ENCODE measurements around the gene SLC7A7. TPM values are rescaled to one million over a fixed set of nuclear protein-coding genes. Genes with fewer than 3 reads are reported as not detected.

The SLC7A7 gene
- total and polyA plus RNA-seq, 10 of the 15 experiments (the other 5 are each of a cell fraction or from before 2014, with no cell fraction given) = 27.8 to 79.2 (median 50.8) TPM

GRCh38 chr14:22796087-22796707 is 19.0 kb downstream of the SLC7A7 start:
- Histone ChIP-seq H3K79me2 (ENCODE audit: control insufficient read depth, insufficient read depth, low read length) (peaks cover 37% of the 10 kb centered on the region), H2AFZ (ENCODE audit: control insufficient read depth, low read depth, low read length) (no peak overlapping the region), H3K4me3 (0 out of 2 replicates have a peak overlapping the region, but pooled peaks have one; percentile 6), H3K36me3 (ENCODE audit: control insufficient read depth in 2 of 2, insufficient read depth in 2 of 2, low read length in 1 of 2) (peaks cover 0 to 2% of the 10 kb centered on the region in 2 experiments; a peak in 2 of 4 replicates), H3K4me2 (ENCODE audit: control insufficient read depth, insufficient read depth) (peak overlapping the region; percentile 32), H3K9ac (ENCODE audit: control insufficient read depth, insufficient read depth, low read length) (peak overlapping the region; percentile 50), H3K9me3 (replicated peaks; ENCODE audit: control insufficient read depth, insufficient read depth, low read length) (no peaks in the 10 kb centered on the region; the same call in 2 of the 3 replicates), H3K4me1 (ENCODE audit: control insufficient read depth, insufficient read depth, low read length) (peaks cover 54% of the 10 kb centered on the region), H3K27ac (ENCODE audit: control insufficient read depth, insufficient read depth) (peak overlapping the region; percentile 83), H4K20me1 (ENCODE audit: control insufficient read depth, insufficient read depth) (no peaks in the 10 kb centered on the region), H3K27me3 (replicated peaks in 1 of 2; ENCODE audit: control insufficient read depth in 2 of 2, insufficient read depth in 2 of 2, low read length in 1 of 2) (no peaks in the 10 kb centered on the region)
- intact Hi-C loops (cut with micrococcal nuclease; ENCODE audit: unreplicated experiment) (loop anchor here (10.0 kb wide), 1 partner anchor 311 kb away; no protein-coding TSS in a partner anchor), in situ Hi-C loops (cut with MboI) (no loop called here)
- DNase-seq (ENCODE audit: low read depth, low spot score) (peak; percentile 78), ATAC-seq (peak; percentile 70), FAIRE-seq (peak; percentile 38)
- BruUV-seq (replicated peaks) = TSS peak; percentile 95
- CTCF ChIA-PET = interaction anchor here (1.0 to 4.1 kb wide), 11 partner anchors 10 to 240 kb away, joined by 3 to 37 read pairs (median 4); partner anchors contain the start of gene SLC7A7
- RAD21 ChIA-PET (ENCODE audit: unreplicated experiment) = interaction anchor here (1.1 to 9.8 kb wide), 9 partner anchors 11 to 238 kb away, joined by 3 to 219 read pairs (median 6); partner anchors contain the start of genes LRP10, OXA1L and SLC7A7
- SMC1A ChIA-PET (ENCODE audit: uncharacterized antibody, unreplicated experiment) = interaction anchor here (0.8 to 20.3 kb wide), 10 partner anchors 13 to 320 kb away, joined by 3 to 395 read pairs (median 4); partner anchors contain the start of genes OXA1L and SLC7A7
- POLR2A ChIA-PET = interaction anchor here (0.6 to 11.3 kb wide), 5 partner anchors 11 to 43 kb away, joined by 3 to 245 read pairs (median 4); partner anchors contain the start of gene SLC7A7
- WGBS (ENCODE audit: insufficient coverage, insufficient replicate concordance, low lambda C conversion rate, missing lambda C conversion rate) = 6% methylated on average over 5 of the region's 5 CpGs
- TF ChIP-seq BCL3 (IDR thresholded peaks at IDR 0.05; ENCODE audit: borderline replicate concordance, insufficient read depth, low read depth, low read length, poor library complexity, severe bottlenecking) (peak; percentile 51), CREM (IDR thresholded peaks at IDR 0.05; ENCODE audit: low read depth) (peak; percentile 84; the same call in 1 of the 2 replicates), POLR2AphosphoS2 (IDR thresholded peaks at IDR 0.05; ENCODE audit: low read depth, low read length) (no peak), CTCF (IDR thresholded peaks at IDR 0.05 in 2 of 3, conservative IDR thresholded peaks at IDR 0.05 in 1 of 3; ENCODE audit: control insufficient read depth in 2 of 3, extremely low read depth in 1 of 3, insufficient read depth in 1 of 3, low read depth in 3 of 3, low read length in 3 of 3) (no peak), ZSCAN29 (IDR thresholded peaks at IDR 0.05) (no peak), NBN (IDR thresholded peaks at IDR 0.05) (peak; percentile 63), USF2 (IDR thresholded peaks at IDR 0.05; ENCODE audit: borderline replicate concordance, low read depth, low read length) (no peak), E2F4 (IDR thresholded peaks at IDR 0.05; ENCODE audit: low read depth, low read length) (no peak), FOXM1 (IDR thresholded peaks at IDR 0.05; ENCODE audit: low read depth, low read length) (peak; percentile 96), KDM1A (IDR thresholded peaks at IDR 0.05; ENCODE audit: borderline replicate concordance) (no peak), PBX3 (IDR thresholded peaks at IDR 0.05; ENCODE audit: insufficient replicate concordance, low read depth, low read length) (no peak), CREB1 (IDR thresholded peaks at IDR 0.05; ENCODE audit: low read depth) (0 out of 2 replicates have a peak, but pooled peaks have one; percentile 45)

Data from GM12878 (cell line).